Activated CD4-positive, alpha-beta T cell treated with anti-CD3 and anti-CD28 coated beads, Interleukin-2, amount 10 ng/mL, durations not matched to agents 7 days and 5 days (primary cell): ENCODE results near the gene ACOT4. TPM values are rescaled to one million over a fixed set of nuclear protein-coding genes. Genes with fewer than 3 reads are reported as not detected.
A peak's percentile ranks its signal among the peaks of the same experiment; 100 is the strongest.
"Not testable (repeated sequence)": the region's sequence is repeated elsewhere in the genome, so short reads cannot be mapped to it uniquely, and the experiment has no call there.

ENCODE experiments used
- CTCF ChIA-PET: fragments of 350-600 bp; sonication (Branson Sonifier 250); formaldehyde crosslinking; loops from one replicate; lab custom pipeline; 2021; ENCODE audit warnings: antibody characterized with exemption; lab: Charles Lee
- POLR2A ChIA-PET: fragments of 350-600 bp; sonication (Branson Sonifier 250); formaldehyde crosslinking; loops from one replicate; lab custom pipeline; 2021; ENCODE audit warnings: antibody characterized with exemption; lab: Charles Lee
- DNase-seq: peaks from one replicate; pipeline ENCODE4 v3.0.0-alpha.2; 2020
- H3K27ac Mint-ChIP-seq: one replicate; pipeline ENCODE4 v1.8.0; 2021; ENCODE audit warnings: mild to moderate bottlenecking, moderate library complexity, mixed read lengths
- H3K27me3 Mint-ChIP-seq: one replicate; pipeline ENCODE4 v1.8.0; 2021; ENCODE audit warnings: mixed read lengths
- H3K36me3 Mint-ChIP-seq: one replicate; pipeline ENCODE4 v1.8.0; 2021; ENCODE audit warnings: low read depth, mixed read lengths
- H3K4me1 Mint-ChIP-seq: one replicate; pipeline ENCODE4 v1.8.0; 2021; ENCODE audit warnings: mixed read lengths
- H3K4me3 Mint-ChIP-seq: one replicate; pipeline ENCODE4 v1.8.0; 2021; ENCODE audit warnings: mild to moderate bottlenecking, moderate library complexity, mixed read lengths
- H3K9me3 Mint-ChIP-seq: one replicate; pipeline ENCODE4 v1.8.0; 2021; ENCODE audit warnings: mixed read lengths
- total RNA-seq, 2 experiments: library from RNA; stranded (reverse); gene quantifications; one replicate each; pipeline ENCODE4 v1.2.3, GENCODE V29; 2021

The ACOT4 gene, protein sequence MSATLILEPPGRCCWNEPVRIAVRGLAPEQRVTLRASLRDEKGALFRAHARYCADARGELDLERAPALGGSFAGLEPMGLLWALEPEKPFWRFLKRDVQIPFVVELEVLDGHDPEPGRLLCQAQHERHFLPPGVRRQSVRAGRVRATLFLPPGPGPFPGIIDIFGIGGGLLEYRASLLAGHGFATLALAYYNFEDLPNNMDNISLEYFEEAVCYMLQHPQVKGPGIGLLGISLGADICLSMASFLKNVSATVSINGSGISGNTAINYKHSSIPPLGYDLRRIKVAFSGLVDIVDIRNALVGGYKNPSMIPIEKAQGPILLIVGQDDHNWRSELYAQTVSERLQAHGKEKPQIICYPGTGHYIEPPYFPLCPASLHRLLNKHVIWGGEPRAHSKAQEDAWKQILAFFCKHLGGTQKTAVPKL
- 1 to 10 TPM; 1.4 to 1.6 TPM for total RNA-seq

DNA sequence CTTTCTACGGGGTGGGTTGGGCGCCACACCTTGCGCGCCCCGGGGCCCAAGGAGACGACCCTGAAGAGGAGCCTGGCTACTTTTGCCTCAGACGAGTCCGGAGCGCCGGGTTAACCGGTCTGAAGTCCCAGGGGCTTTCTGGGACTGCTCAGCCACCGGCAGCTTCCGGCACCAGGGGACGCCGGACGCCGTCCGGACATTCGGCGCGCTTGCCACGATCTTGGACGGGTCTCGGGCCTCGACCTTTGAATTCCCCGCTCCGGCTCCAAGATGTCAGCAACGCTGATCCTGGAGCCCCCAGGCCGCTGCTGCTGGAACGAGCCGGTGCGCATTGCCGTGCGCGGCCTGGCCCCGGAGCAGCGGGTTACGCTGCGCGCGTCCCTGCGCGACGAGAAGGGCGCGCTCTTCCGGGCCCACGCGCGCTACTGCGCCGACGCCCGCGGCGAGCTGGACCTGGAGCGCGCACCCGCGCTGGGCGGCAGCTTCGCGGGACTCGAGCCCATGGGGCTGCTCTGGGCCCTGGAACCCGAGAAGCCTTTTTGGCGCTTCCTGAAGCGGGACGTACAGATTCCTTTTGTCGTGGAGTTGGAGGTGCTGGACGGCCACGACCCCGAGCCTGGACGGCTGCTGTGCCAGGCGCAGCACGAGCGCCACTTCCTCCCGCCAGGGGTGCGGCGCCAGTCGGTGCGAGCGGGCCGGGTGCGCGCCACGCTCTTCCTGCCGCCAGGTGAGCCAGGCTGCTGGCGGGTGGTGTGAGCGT lies at the start of gene ACOT4:
Gene ACOT4 (plus strand): TSS at position 184 of the 760 bp plus-strand sequence. CDS start 87 bp downstream, at position 271.
- peak; percentile 45 for DNase-seq
- ChIA-PET POLR2A (interaction anchor here (1.0 kb wide), 1 partner anchor 23 kb away, joined by 3 read pairs; the partner anchor contains the start of gene ACOT2), CTCF (interaction anchor here (1.2 to 2.0 kb wide), 3 partner anchors 13 to 24 kb away, joined by 3 to 7 read pairs (median 3); partner anchors contain the start of gene ACOT2)
- Mint-ChIP-seq H3K4me3 (peak within 1 kb of the TSS; percentile 66), H3K9me3 (peaks cover 4% of the 10 kb centered on the region), H3K36me3 (peaks cover 1% of the 10 kb centered on the region), H3K4me1 (peaks cover 18% of the 10 kb centered on the region), H3K27me3 (no peaks in the 10 kb centered on the region), H3K27ac (peak within 1 kb of the TSS; percentile 79)

DNA sequence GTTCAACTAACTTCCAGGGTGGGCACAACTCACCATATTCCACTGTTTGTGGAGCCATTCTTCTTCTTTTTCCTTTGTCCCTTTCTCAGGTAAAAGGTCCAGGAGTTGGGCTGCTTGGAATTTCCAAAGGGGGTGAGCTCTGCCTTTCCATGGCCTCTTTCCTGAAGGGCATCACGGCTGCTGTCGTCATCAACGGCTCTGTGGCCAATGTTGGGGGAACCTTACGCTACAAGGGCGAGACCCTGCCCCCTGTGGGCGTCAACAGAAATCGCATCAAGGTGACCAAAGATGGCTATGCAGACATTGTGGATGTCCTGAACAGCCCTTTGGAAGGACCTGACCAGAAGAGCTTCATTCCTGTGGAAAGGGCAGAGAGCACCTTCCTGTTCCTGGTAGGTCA lies 48.7 kb upstream of the ACOT4 start:
- H3K9me3 Mint-ChIP-seq, H3K27me3 Mint-ChIP-seq, H3K27ac Mint-ChIP-seq, H3K36me3 Mint-ChIP-seq, DNase-seq, H3K4me1 Mint-ChIP-seq, CTCF ChIA-PET, POLR2A ChIA-PET, H3K4me3 Mint-ChIP-seq: not testable (repeated sequence)

DNA sequence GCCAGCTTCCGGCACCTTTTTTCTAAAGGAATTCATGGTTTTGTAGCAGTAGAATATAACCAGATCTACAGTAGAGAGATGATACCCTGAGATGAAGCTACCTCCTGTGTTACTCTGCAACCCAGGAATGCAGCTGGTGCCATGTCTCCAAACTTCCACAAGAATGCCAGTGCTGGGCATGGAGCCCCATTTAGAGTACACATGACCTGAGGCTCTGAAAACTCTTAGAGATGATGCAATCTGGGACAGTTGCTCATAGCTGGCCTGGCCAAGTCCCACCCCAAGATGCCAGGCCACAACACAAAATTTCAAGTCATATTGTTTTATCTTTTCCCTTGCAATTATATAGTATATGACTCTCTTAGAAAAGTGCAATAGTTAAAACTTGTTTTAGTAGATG lies 46.3 kb upstream of the ACOT4 start:
- CTCF ChIA-PET, H3K27me3 Mint-ChIP-seq, H3K9me3 Mint-ChIP-seq: not testable (repeated sequence)

DNA sequence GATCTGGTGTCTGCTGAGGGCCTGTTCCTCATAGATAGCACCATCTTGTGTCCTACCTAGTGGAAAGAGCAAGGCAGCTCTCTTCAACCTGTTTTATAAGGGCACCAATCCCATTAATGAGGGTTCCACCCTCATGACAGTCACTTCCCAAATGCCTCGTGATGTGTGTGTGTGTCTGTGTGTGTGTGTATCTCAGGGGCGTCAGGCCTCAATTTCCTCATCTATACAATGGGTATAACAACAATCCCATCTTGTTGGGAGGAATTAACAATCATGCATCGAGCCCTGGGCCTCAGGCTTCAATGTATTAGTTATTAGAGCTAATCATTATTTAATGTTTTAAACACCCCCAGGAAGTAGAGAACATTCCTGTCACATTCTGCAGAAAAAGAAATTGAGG lies 42.6 kb upstream of the ACOT4 start:
- H3K4me1 Mint-ChIP-seq, H3K27ac Mint-ChIP-seq, CTCF ChIA-PET, H3K9me3 Mint-ChIP-seq, DNase-seq, H3K27me3 Mint-ChIP-seq, POLR2A ChIA-PET, H3K4me3 Mint-ChIP-seq, H3K36me3 Mint-ChIP-seq: not testable (repeated sequence)

More for the DNA sequence above, 46.3 kb upstream of the ACOT4 start:
- H3K36me3 Mint-ChIP-seq, DNase-seq, H3K4me3 Mint-ChIP-seq, H3K4me1 Mint-ChIP-seq, POLR2A ChIA-PET, H3K27ac Mint-ChIP-seq: not testable (repeated sequence)

- CTCF ChIA-PET, H3K4me3 Mint-ChIP-seq, H3K27me3 Mint-ChIP-seq, H3K36me3 Mint-ChIP-seq, DNase-seq, POLR2A ChIA-PET, H3K27ac Mint-ChIP-seq, H3K9me3 Mint-ChIP-seq, H3K4me1 Mint-ChIP-seq: not testable (repeated sequence)
These were observed 41.7 kb upstream of the ACOT4 start for GRCh38 chr14:73549889-73550524.

DNA sequence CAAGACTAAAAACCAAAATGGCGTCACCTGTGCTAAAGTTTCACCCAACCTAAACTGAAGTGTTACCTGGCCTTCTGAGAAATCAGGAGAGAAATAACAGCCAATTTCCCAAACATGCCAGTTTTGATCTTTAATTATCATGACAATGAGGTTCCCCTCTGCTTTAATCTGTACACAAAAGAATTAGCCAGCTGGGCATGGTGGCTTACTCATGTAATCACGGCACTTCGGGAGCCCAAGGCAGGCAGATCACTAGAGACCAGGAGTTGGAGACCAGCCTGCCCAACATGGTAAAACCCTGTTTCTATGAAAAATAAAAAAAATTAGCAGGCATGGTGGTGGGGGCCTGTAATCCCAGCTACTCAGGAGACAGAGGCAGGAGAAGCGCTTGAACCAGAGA lies 37.8 kb upstream of the ACOT4 start:
- no peaks in the 10 kb centered on the region for H3K27me3 Mint-ChIP-seq
- DNase-seq: no peak
- ChIA-PET CTCF (no interaction called here), POLR2A (no interaction called here)
- no peaks in the 10 kb centered on the region for H3K9me3 Mint-ChIP-seq
- no peak overlapping the region for H3K4me3 Mint-ChIP-seq
- no peaks in the 10 kb centered on the region for H3K36me3 Mint-ChIP-seq
- H3K27ac Mint-ChIP-seq: no peak overlapping the region
- H3K4me1 Mint-ChIP-seq: no peaks in the 10 kb centered on the region

- H3K36me3 Mint-ChIP-seq, DNase-seq, H3K4me1 Mint-ChIP-seq, CTCF ChIA-PET, H3K9me3 Mint-ChIP-seq, H3K27ac Mint-ChIP-seq, POLR2A ChIA-PET, H3K4me3 Mint-ChIP-seq, H3K27me3 Mint-ChIP-seq: not testable (repeated sequence)
These were observed 34.5 kb upstream of the ACOT4 start for GRCh38 chr14:73557201-73557600.

DNA sequence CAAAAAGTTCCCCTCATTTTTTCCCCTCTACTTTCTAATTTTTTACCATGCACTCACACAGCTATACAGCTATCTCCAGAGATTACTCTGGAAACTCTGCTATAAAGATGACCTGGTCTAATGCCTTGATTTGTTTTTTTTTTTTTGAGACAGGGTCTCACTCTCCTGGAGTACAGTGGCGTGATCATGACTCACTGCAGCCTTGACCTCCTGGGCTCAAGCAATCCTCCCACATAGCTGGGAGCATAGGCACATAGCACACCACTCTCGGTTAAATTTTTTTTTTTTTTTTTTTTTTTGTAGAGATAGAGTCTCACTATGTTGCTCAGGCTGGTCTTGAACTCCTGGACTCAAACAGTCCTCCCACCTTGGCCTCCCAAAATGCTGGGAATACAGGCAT lies 33.4 kb upstream of the ACOT4 start:
- DNase-seq, H3K36me3 Mint-ChIP-seq, H3K4me1 Mint-ChIP-seq, H3K4me3 Mint-ChIP-seq, H3K27ac Mint-ChIP-seq, POLR2A ChIA-PET, H3K27me3 Mint-ChIP-seq: not testable (repeated sequence)
- CTCF ChIA-PET: interaction anchor here (0.6 to 0.7 kb wide), 2 partner anchors 107 to 513 kb away, joined by 3 read pairs; no protein-coding TSS in a partner anchor
- H3K9me3 Mint-ChIP-seq: peaks cover 11% of the 10 kb centered on the region

DNA sequence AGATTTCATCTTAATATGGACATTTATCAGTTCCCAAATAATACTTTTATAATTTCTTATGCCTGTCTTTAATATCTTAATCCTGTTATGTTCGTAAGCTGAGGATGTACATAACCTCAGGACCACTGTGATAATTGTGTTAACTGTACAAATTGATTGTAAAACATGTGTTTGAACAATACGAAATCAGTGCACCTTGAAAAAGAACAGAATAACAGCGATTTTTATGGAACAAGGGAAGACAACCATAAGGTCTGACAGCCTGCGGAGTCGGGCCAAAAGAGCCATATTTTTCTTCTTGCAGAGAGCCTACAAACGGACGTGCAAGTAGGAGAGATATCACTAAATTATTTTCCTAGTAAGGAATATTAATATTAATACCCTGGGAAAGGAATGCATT lies 29.4 kb upstream of the ACOT4 start:
- H3K4me1 Mint-ChIP-seq: peaks cover 19% of the 10 kb centered on the region
- H3K9me3 Mint-ChIP-seq: peaks cover 11% of the 10 kb centered on the region
- H3K36me3 Mint-ChIP-seq: peaks cover 25% of the 10 kb centered on the region
- H3K4me3 Mint-ChIP-seq, POLR2A ChIA-PET, DNase-seq, CTCF ChIA-PET, H3K27me3 Mint-ChIP-seq, H3K27ac Mint-ChIP-seq: not testable (repeated sequence)

DNA sequence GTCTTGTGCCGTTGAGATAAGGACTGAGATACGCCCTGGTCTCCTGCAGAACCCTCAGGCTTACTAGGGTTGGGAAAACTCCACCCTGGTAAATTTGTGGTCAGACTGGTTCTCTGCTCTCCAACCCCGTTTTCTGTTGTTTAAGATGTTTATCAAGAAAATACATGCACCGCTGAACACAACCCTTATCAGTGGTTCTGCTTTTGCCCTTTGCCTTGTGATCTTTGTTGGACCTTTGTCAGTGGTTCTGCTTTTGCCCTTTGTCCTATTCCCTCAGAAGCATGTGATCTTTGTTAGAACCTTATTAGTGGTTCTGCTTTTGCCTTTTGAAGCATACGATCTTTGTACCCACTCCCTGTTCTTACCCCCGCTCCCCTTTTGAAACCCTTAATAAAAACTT lies 29.0 kb upstream of the ACOT4 start:
- H3K27me3 Mint-ChIP-seq, CTCF ChIA-PET, H3K4me3 Mint-ChIP-seq, DNase-seq, H3K27ac Mint-ChIP-seq, POLR2A ChIA-PET: not testable (repeated sequence)
- H3K36me3 Mint-ChIP-seq: peaks cover 29% of the 10 kb centered on the region
- H3K9me3 Mint-ChIP-seq: peaks cover 11% of the 10 kb centered on the region
- H3K4me1 Mint-ChIP-seq: peaks cover 23% of the 10 kb centered on the region

DNA sequence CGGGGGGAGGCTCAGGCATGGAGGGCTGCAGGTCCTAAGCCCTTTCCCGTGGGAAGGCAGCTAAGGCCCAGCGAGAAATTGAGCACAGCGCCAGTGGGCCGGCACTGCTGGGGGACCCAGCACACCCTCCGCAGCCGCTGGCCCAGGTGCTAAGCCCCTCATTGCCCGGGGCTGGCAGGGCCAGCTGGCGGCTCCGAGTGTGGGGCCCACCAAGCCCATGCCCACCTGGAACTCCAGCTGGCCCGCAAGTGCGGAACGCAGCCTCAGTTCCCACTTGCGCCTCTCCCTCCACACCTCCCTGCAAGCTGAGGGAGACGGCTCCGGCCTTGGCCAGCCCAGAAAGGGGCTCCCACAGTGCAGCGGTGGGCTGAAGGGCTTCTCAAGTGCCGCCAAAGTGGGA lies 25.2 kb upstream of the ACOT4 start:
- POLR2A ChIA-PET, DNase-seq, H3K4me3 Mint-ChIP-seq, H3K27me3 Mint-ChIP-seq: not testable (repeated sequence)
- H3K9me3 Mint-ChIP-seq: peaks cover 11% of the 10 kb centered on the region
- H3K4me1 Mint-ChIP-seq: peaks cover 43% of the 10 kb centered on the region
- peaks cover 36% of the 10 kb centered on the region for H3K36me3 Mint-ChIP-seq
- peak overlapping the region; percentile 36 for H3K27ac Mint-ChIP-seq
- CTCF ChIA-PET: interaction anchor here (0.7 to 1.5 kb wide), 4 partner anchors 44 to 338 kb away, joined by 3 to 4 read pairs (median 3); no protein-coding TSS in a partner anchor

DNA sequence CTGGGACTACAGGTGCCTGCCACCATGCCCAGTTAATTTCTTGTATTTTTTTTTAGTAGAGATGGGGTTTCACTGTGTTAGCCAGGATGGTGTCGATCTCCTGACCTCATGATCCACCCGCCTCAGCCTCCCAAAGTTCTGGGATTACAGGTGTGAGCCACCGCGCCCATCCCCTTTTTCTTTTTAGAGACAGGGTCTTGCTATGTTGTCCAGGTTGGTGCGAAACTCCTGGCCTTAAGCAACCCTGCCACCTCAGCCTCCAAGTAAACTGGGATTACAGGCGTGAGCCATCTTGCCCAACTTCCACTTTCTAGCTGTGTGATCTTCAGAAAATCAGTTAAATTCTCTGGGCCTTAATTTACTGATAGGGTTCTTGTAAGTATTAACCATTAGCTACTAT lies 24.7 kb upstream of the ACOT4 start:
- H3K4me1 Mint-ChIP-seq: peaks cover 41% of the 10 kb centered on the region
- DNase-seq, POLR2A ChIA-PET, H3K9me3 Mint-ChIP-seq, H3K27me3 Mint-ChIP-seq: not testable (repeated sequence)
- peaks cover 36% of the 10 kb centered on the region for H3K36me3 Mint-ChIP-seq
- H3K27ac Mint-ChIP-seq: peak overlapping the region; percentile 50
- peak overlapping the region; percentile 89 for H3K4me3 Mint-ChIP-seq
- CTCF ChIA-PET: interaction anchor here (0.7 to 2.5 kb wide), 4 partner anchors 25 to 338 kb away, joined by 3 to 7 read pairs (median 4); partner anchors contain the start of gene ACOT4
